ENCODE data around the gene SGCA. TPM values are rescaled to one million over a fixed set of nuclear protein-coding genes. Genes with fewer than 3 reads are reported as not detected.

The SGCA gene
- total and polyA plus RNA-seq, 9 of the 15 experiments (the other 6 are each of a cell fraction or from before 2014, with no cell fraction given), result not detected

DNA sequence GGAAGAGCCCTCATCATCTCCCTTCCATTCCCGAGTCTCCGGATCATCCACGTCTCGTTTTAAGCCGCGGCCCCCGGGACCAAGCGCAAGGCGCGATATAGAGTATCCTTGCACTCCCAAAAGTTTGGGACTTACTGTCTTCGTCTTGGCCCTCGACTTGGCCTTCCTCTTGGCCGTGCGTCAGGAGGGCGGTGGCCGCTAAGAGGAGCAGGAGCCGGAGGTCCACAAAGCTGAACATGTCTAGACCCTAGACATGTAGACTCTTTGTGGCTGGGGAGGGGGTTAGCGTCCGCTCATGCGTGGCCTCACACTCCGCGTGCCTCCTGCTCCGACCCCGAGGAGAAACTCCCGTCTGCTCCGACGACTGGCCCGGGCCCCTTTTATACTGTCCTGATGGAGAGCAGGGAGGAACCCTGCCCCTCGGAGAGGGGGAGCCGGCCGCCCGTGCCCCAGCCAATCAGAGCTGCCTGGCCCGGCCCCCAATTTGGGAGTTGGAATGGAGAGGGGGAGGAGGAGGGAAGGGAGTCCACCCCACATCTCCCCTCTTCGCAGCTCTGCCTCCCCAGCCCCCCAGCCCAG is 35.6 kb downstream of the SGCA start, which contains the start of gene COL1A1:
Gene COL1A1, minus strand, starts transcription at position 356 of the 579 bp plus-strand sequence. Its CDS starts 118 bp downstream, at position 238.
- H2AFZ ChIP-seq (ENCODE audit: low read depth, low read length), result peak within 1 kb of the TSS; percentile 90
- H3K79me2 ChIP-seq (ENCODE audit: control insufficient read depth, insufficient read depth, low read length), result no peaks in the 10 kb centered on the region
- no peaks in the 10 kb centered on the region for H4K20me1 ChIP-seq (replicated peaks; ENCODE audit: control insufficient read depth, insufficient read depth, low read length)
- POLR2A ChIA-PET, result interaction anchor here (0.7 to 0.8 kb wide), 2 partner anchors 93 to 116 kb away, joined by 3 to 4 read pairs; no protein-coding TSS in a partner anchor
- FAIRE-seq, result no peak
- BruUV-seq (replicated peaks), result no TSS peak
- TF ChIP-seq NFYB (IDR thresholded peaks at IDR 0.05; ENCODE audit: extremely low read depth, insufficient read length), result peak; percentile 19
- no peak for TF ChIP-seq ESRRB (CRISPR knock-in tag; IDR thresholded peaks at IDR 0.05; ENCODE audit: borderline replicate concordance)
- CTCF ChIA-PET (ENCODE audit: low intra/inter-chr PET ratio), result interaction anchor here (0.7 to 5.1 kb wide), 9 partner anchors 12 to 278 kb away, joined by 3 to 147 read pairs (median 6); partner anchors contain the start of genes RSAD1 and TMEM92
- no peak for ATAC-seq
- no peak within 1 kb of the TSS; the same call in 2 of the 3 replicates for H3K27ac ChIP-seq (ENCODE audit: extremely low read depth, low read depth, low read length)
- peaks cover 12 to 32% of the 10 kb centered on the region in 2 experiments for H3K4me1 ChIP-seq (replicated peaks in 1 of 2; ENCODE audit: control insufficient read depth in 2 of 2, insufficient read depth in 2 of 2, low read length in 2 of 2)
- H3K4me2 ChIP-seq (ENCODE audit: insufficient read depth, low read length), result peak within 1 kb of the TSS; percentile 83
- in situ Hi-C loops (cut with MboI) (no loop called here), intact Hi-C loops (cut with micrococcal nuclease) (no loop called here)
- peaks cover 5 to 27% of the 10 kb centered on the region in 2 experiments; a peak in 4 of 5 replicates for H3K27me3 ChIP-seq (ENCODE audit: control insufficient read depth in 2 of 2, insufficient read depth in 2 of 2, low read length in 2 of 2)
- H3K9me3 ChIP-seq (replicated peaks; ENCODE audit: control insufficient read depth, insufficient read depth, low read depth, low read length), result no peaks in the 10 kb centered on the region
- no peaks in the 10 kb centered on the region for H3K9me1 ChIP-seq (ENCODE audit: control insufficient read depth, insufficient read depth, low read length)
- peak within 1 kb of the TSS; percentile 41 for H3K4me3 ChIP-seq
- DNase-seq (ENCODE audit: extremely low read depth in 1 of 4, low spot score in 3 of 4), result no peak
- 16% methylated on average over 33 of the region's 34 CpGs for WGBS (ENCODE audit: insufficient coverage, low coverage, missing lambda C conversion rate)
- no peaks in the 10 kb centered on the region for H3K36me3 ChIP-seq (ENCODE audit: control insufficient read depth, insufficient read depth, low read length)
- peak within 1 kb of the TSS; percentile 48 to 87; a peak in 3 of 4 replicates for H3K9ac ChIP-seq (ENCODE audit: insufficient read depth in 1 of 2, low read depth in 2 of 2, low read length in 2 of 2)

DNA sequence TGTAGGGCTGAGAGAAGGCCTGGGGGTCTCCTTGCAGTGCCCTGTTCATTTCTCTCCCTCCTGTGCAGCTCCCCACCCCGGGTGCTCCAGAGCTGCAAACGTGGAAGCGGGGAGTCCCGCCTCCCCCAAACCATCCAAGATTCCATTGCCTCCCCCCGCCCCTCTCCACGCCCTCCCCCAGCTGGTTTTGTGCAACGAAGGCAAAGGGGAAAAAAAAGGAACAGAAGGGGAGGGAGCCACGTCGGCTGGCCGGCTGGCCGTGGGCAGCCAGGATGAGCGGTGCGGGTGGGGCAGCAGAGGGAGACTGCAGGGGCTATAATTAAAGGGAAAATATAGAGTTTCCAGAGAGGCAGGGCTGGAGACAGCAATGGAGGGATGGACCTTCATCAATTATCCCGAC is 37.3 kb downstream of the SGCA start:
- intact Hi-C loops (cut with micrococcal nuclease), result no loop called here
- WGBS (ENCODE audit: insufficient coverage, low coverage, missing lambda C conversion rate), result 12% methylated on average over 6 of the region's 14 CpGs
- H3K9me1 ChIP-seq (ENCODE audit: control insufficient read depth, insufficient read depth, low read length), result no peaks in the 10 kb centered on the region
- in situ Hi-C loops (cut with MboI), result no loop called here
- no peak for ATAC-seq
- FAIRE-seq, result no peak
- H3K79me2 ChIP-seq (ENCODE audit: control insufficient read depth, insufficient read depth, low read length), result no peaks in the 10 kb centered on the region
- ChIA-PET POLR2A (no interaction called here), CTCF (ENCODE audit: low intra/inter-chr PET ratio) (interaction anchor here (1.7 to 4.7 kb wide), 2 partner anchors 68 to 94 kb away, joined by 11 to 147 read pairs; partner anchors contain the start of gene TMEM92)
- no peak overlapping the region for H3K4me2 ChIP-seq (ENCODE audit: insufficient read depth, low read length)
- DNase-seq (ENCODE audit: extremely low read depth in 1 of 4, low spot score in 3 of 4), result no peak
- no peak overlapping the region for H3K4me3 ChIP-seq
- peaks cover 21 to 46% of the 10 kb centered on the region in 2 experiments for H3K4me1 ChIP-seq (replicated peaks in 1 of 2; ENCODE audit: control insufficient read depth in 2 of 2, insufficient read depth in 2 of 2, low read length in 2 of 2)
- no peak overlapping the region for H3K9ac ChIP-seq (ENCODE audit: insufficient read depth in 1 of 2, low read depth in 2 of 2, low read length in 2 of 2)
- no peaks in the 10 kb centered on the region for H3K36me3 ChIP-seq (ENCODE audit: control insufficient read depth, insufficient read depth, low read length)
- BruUV-seq (replicated peaks), result no TSS peak
- H3K27me3 ChIP-seq (ENCODE audit: control insufficient read depth in 2 of 2, insufficient read depth in 2 of 2, low read length in 2 of 2), result peaks cover 5 to 24% of the 10 kb centered on the region in 2 experiments; a peak in 4 of 5 replicates
- H3K9me3 ChIP-seq (replicated peaks; ENCODE audit: control insufficient read depth, insufficient read depth, low read depth, low read length), result no peaks in the 10 kb centered on the region
- H2AFZ ChIP-seq (ENCODE audit: low read depth, low read length), result no peak overlapping the region
- H4K20me1 ChIP-seq (replicated peaks; ENCODE audit: control insufficient read depth, insufficient read depth, low read length), result no peaks in the 10 kb centered on the region
- no peak overlapping the region for H3K27ac ChIP-seq (ENCODE audit: extremely low read depth, low read depth, low read length)
- TF ChIP-seq HNRNPK (IDR thresholded peaks at IDR 0.05; ENCODE audit: low read depth, low read length, poor library complexity, severe bottlenecking) (no peak), ELK3 (CRISPR knock-in tag; IDR thresholded peaks at IDR 0.05) (no peak), SP1 (CRISPR knock-in tag; IDR thresholded peaks at IDR 0.05) (no peak), PHTF2 (CRISPR knock-in tag; IDR thresholded peaks at IDR 0.05) (no peak), ARNT (IDR thresholded peaks at IDR 0.05) (no peak), GTF3C2 (IDR thresholded peaks at IDR 0.05; ENCODE audit: borderline replicate concordance, extremely low read depth, insufficient read length) (no peak), HMGN3 (IDR thresholded peaks at IDR 0.05; ENCODE audit: borderline replicate concordance, extremely low read depth, insufficient read length, low read depth, low read length) (no peak), U2AF2 (optimal IDR thresholded peaks at IDR 0.05; ENCODE audit: low read depth, low read length) (no peak)
